ENCODE results near the gene FSTL4.
"Not testable (repeated sequence)": the region's sequence is repeated elsewhere in the genome, so short reads cannot be mapped to it uniquely, and the experiment has no call there.

GRCh38 chr5:133216138-133216537, 396.2 kb downstream of the FSTL4 start:
- TF ChIP-seq CTCF (conservative IDR thresholded peaks at IDR 0.05; ENCODE audit: low read depth in 2 of 2); POLR2AphosphoS5 (IDR thresholded peaks at IDR 0.05; ENCODE audit: low read depth): not testable (repeated sequence)
